Fibroblast of lung (primary cell): Measurements from ENCODE around the gene FLOT1. TPM values are rescaled to one million over a fixed set of nuclear protein-coding genes. Genes with fewer than 3 reads are reported as not detected.

Source experiments
- DNase-seq, 2 donors: peaks; one replicate each; pipeline versions ENCODE4 v3.0.0 to v3.0.0-alpha.2; 2010; ENCODE audit warnings: low read depth in 2 of 2
- H2AFZ ChIP-seq: 2 replicates; pipeline ENCODE4 v1.5.1; 2012; ENCODE audit warnings: low read length, control low read depth, inconsistent platforms
- H3K27ac ChIP-seq: 2 replicates; pipeline ENCODE4 v1.5.1; 2011; ENCODE audit warnings: low read length, control low read depth; ENCODE audit not compliant: insufficient read depth
- H3K27me3 ChIP-seq: 2 replicates; pipeline ENCODE4 v1.5.1; 2011; ENCODE audit warnings: mild to moderate bottlenecking, low read length; ENCODE audit not compliant: control insufficient read depth, insufficient read depth
- H3K36me3 ChIP-seq: 2 replicates; pipeline ENCODE4 v1.5.1; 2011; ENCODE audit warnings: low read length; ENCODE audit not compliant: control insufficient read depth, insufficient read depth
- H3K4me1 ChIP-seq: 2 replicates; pipeline ENCODE4 v1.5.1; 2011; ENCODE audit warnings: low read length; ENCODE audit not compliant: control insufficient read depth, insufficient read depth; ENCODE audit errors: extremely low read depth
- H3K4me2 ChIP-seq: 2 replicates; pipeline ENCODE4 v1.5.1; 2011; ENCODE audit warnings: low read length, control low read depth; ENCODE audit not compliant: insufficient read depth; ENCODE audit errors: extremely low read depth
- H3K4me3 ChIP-seq, 4 experiments: fragments of 200-600 bp in 1 of 4; sonication (generic) in 1 of 4; replicated peaks in 1 of 4; 2 replicates each; pipeline ENCODE4 v1.5.1; 2011 to 2016; ENCODE audit warnings: low read length in 4 of 4, low read depth in 3 of 4, mild to moderate bottlenecking in 3 of 4, control low read depth in 2 of 4, inconsistent platforms in 1 of 4, mixed read lengths in 1 of 4; ENCODE audit not compliant: insufficient read depth in 1 of 4; ENCODE audit errors: control extremely low read depth in 1 of 4
- H3K79me2 ChIP-seq: 2 replicates; pipeline ENCODE4 v1.5.1; 2012; ENCODE audit warnings: mild to moderate bottlenecking, low read length, inconsistent platforms; ENCODE audit not compliant: control insufficient read depth, insufficient read depth
- H3K9ac ChIP-seq: 2 replicates; pipeline ENCODE4 v1.5.1; 2011; ENCODE audit warnings: mild to moderate bottlenecking, low read length, control low read depth; ENCODE audit not compliant: insufficient read depth
- H3K9me3 ChIP-seq: 2 replicates; pipeline ENCODE4 v1.5.1; 2012; ENCODE audit warnings: low read depth, low read length; ENCODE audit not compliant: control insufficient read depth, insufficient read depth
- H4K20me1 ChIP-seq: 2 replicates; pipeline ENCODE4 v1.5.1; 2011; ENCODE audit warnings: low read length; ENCODE audit not compliant: control insufficient read depth, insufficient read depth; ENCODE audit errors: extremely low read depth
- EZH2 ChIP-seq: IDR thresholded peaks from 2 replicates; pipeline ENCODE4 v1.5.1; 2012; ENCODE audit warnings: low read length, control low read depth, mild to moderate bottlenecking; ENCODE audit errors: missing control alignments
- polyA plus RNA-seq, 2 donors: library from polyadenylated mRNA; depleted of rRNA in 1 of 2; stranded (reverse) in 1 of 2; unstranded in 1 of 2; fragments of >200 nt; gene quantifications; 2 replicates each; pipeline ENCODE4 v1.2.1, GENCODE V29; 2011 to 2012; ENCODE audit warnings: missing spikeins in 1 of 2
- total RNA-seq: library from RNA; depleted of rRNA; stranded (reverse); fragments of >200 nt; gene quantifications from 2 replicates; pipeline ENCODE4 v1.2.1, GENCODE V29; 2014
- TF ChIP-seq, protein P1 (sequence below), 2 donors: IDR thresholded peaks in 1 of 2; conservative IDR thresholded peaks in 1 of 2; 1 replicate in 1 of 2; 2 replicates in 1 of 2; pipeline ENCODE4 v1.5.1; 2011 to 2012; ENCODE audit warnings: low read length in 2 of 2, control low read depth in 1 of 2, inconsistent platforms in 1 of 2, low read depth in 1 of 2, mild to moderate bottlenecking in 1 of 2

The FLOT1 gene
- total and polyA plus RNA-seq, 2 donors (not counting 1 experiment from before 2014, with no cell fraction given): 180 to 301 TPM

GRCh38 chr6:30730601-30731435 lies 11.7 kb downstream of the FLOT1 start:
- Histone ChIP-seq H3K36me3 (peaks cover 15% of the 10 kb centered on the region), H3K27me3 (no peaks in the 10 kb centered on the region), H4K20me1 (no peaks in the 10 kb centered on the region), H3K4me1 (peaks cover under 1% of the 10 kb centered on the region), H3K4me3 (no peak overlapping the region), H2AFZ (no peak overlapping the region), H3K27ac (no peak overlapping the region), H3K9me3 (no peaks in the 10 kb centered on the region), H3K79me2 (peaks cover 2% of the 10 kb centered on the region), H3K4me2 (no peak overlapping the region), H3K9ac (no peak overlapping the region)
- TF ChIP-seq, protein P1, sequence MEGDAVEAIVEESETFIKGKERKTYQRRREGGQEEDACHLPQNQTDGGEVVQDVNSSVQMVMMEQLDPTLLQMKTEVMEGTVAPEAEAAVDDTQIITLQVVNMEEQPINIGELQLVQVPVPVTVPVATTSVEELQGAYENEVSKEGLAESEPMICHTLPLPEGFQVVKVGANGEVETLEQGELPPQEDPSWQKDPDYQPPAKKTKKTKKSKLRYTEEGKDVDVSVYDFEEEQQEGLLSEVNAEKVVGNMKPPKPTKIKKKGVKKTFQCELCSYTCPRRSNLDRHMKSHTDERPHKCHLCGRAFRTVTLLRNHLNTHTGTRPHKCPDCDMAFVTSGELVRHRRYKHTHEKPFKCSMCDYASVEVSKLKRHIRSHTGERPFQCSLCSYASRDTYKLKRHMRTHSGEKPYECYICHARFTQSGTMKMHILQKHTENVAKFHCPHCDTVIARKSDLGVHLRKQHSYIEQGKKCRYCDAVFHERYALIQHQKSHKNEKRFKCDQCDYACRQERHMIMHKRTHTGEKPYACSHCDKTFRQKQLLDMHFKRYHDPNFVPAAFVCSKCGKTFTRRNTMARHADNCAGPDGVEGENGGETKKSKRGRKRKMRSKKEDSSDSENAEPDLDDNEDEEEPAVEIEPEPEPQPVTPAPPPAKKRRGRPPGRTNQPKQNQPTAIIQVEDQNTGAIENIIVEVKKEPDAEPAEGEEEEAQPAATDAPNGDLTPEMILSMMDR (conservative IDR thresholded peaks at IDR 0.05 in 1 of 2, IDR thresholded peaks at IDR 0.05 in 1 of 2; ENCODE audit: low read depth in 1 of 2, low read length in 2 of 2): peak in 1 of 2 donors; percentile 45
- TF ChIP-seq EZH2: no peak
- peak; percentile 49 to 65 for DNase-seq

- peaks cover 2% of the 10 kb centered on the region for H4K20me1 ChIP-seq
- peaks cover 21% of the 10 kb centered on the region for H3K36me3 ChIP-seq
- DNase-seq: peak; percentile 59 to 73
- TF ChIP-seq, protein P1 (conservative IDR thresholded peaks at IDR 0.05 in 1 of 2, IDR thresholded peaks at IDR 0.05 in 1 of 2; ENCODE audit: low read depth in 1 of 2, low read length in 2 of 2): peak; percentile 46 to 54
- no peak for TF ChIP-seq EZH2
- peak overlapping the region; percentile 15 for H3K27ac ChIP-seq
- H3K4me2 ChIP-seq: no peak overlapping the region
- no peak overlapping the region for H3K9ac ChIP-seq
- H3K9me3 ChIP-seq: no peaks in the 10 kb centered on the region
- no peak overlapping the region for H2AFZ ChIP-seq
- peaks cover 14% of the 10 kb centered on the region for H3K4me1 ChIP-seq
- H3K79me2 ChIP-seq: peaks cover 26% of the 10 kb centered on the region
- H3K4me3 ChIP-seq: no peak overlapping the region
- H3K27me3 ChIP-seq: no peaks in the 10 kb centered on the region
Measured at GRCh38 chr6:30727920-30728553, 14.4 kb downstream of the FLOT1 start.
